Left ventricle myocardium superior (tissue), 1 donor: ENCODE measurements around the gene WASF1. TPM values are rescaled to one million over a fixed set of nuclear protein-coding genes. Genes with fewer than 3 reads are reported as not detected.

Experiments
- ATAC-seq: fragments of 200-7000 bp; cut with Tn5 transposase; one replicate; pipeline ENCODE4 v1.9.1; 2020; ENCODE audit warnings: mild to moderate bottlenecking, moderate library complexity
- DNase-seq: peaks from one replicate; pipeline ENCODE4 v3.0.0-alpha.2; 2020
- intact Hi-C: fragments of 100-400 bp; cut with micrococcal nuclease; formaldehyde crosslinking; loops from one replicate; pipeline ENCODE4 v1.11.0; 2022
- long read RNA-seq: library from polyadenylated mRNA; unstranded; transcript quantifications from one replicate; pipeline ENCODE4 v2.0.0, GENCODE V29; 2021
- total RNA-seq: library from RNA; stranded (reverse); fragmentation: NEBNext Ultra II Directional; extraction: Animal tissue kit (Norgen Biotek cat#: 25700); gene quantifications from one replicate; pipeline ENCODE4 v1.2.1, GENCODE V29; 2021
- donor health status: DM: no; HTN: yes; CAD: no; lungs with severe emphysema.

Gene WASF1
- total RNA-seq, result 1.7 TPM
- long read RNA-seq, partial matches to known transcripts, result 2 of 2 reads
- long read RNA-seq, other reads (novel, unspliced or antisense), result 0 of 2 reads

- DNase-seq, result peak; percentile 96
- intact Hi-C loops, result loop anchor here (5.0 to 10.0 kb wide), 2 partner anchors 185 to 213 kb away; no protein-coding TSS in a partner anchor
- peak; percentile 99 for ATAC-seq
Observed at GRCh38 chr6:110179406-110180227, at the start of gene WASF1. WASF1 (minus strand) TSS chr6:110179670; CDS start chr6:110127601, 52,069 bp downstream.

DNA sequence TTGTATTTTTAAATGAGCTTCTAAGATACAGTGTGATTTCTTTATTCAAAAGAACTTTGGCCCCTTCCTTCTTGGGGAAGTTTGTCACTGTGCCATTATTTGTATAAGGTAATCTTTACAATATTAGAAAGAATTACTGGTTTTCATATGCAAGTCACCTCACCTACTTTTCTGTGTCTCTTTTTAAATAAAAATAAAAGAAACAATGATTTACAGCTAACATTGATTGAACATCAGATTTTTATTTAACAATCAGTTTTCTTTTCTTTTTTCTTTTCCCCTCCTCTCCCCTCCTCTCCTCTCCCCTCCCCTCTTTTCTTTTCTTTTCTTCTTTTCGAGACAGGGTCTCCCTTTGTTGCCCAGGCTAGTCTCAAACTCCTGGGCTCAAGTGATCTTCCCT lies 46.8 kb upstream of the WASF1 start:
- intact Hi-C loops, result no loop called here
- ATAC-seq (no peak), DNase-seq (no peak)

DNA sequence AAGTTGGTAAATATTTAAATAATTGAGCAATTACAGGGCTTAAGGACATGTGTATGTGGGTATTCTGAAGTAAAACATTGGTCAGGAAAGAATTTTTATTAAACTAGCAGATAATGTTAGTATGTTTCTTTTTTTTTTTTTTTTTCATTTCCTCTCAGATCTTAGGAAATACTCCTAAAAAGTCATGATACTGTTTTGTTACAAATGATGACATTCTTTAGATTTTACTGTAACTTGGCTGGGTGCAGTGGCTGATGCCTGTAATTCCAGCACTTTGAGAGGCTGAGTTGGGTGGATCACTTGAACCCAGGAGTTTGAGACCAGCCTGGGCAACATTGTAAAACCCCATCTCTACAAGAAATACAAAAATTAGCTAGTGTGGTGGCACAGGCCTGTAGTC lies 42.3 kb upstream of the WASF1 start:
- ATAC-seq (no peak), DNase-seq (no peak)
- intact Hi-C loops, result no loop called here

GRCh38 chr6:110217266-110217665 lies 37.8 kb upstream of the WASF1 start:
- intact Hi-C loops, result no loop called here
- ATAC-seq, result no peak
- DNase-seq, result no peak

GRCh38 chr6:110216140-110216539 lies 36.7 kb upstream of the WASF1 start:
- DNase-seq (no peak), ATAC-seq (no peak)
- intact Hi-C loops, result no loop called here

GRCh38 chr6:110214338-110214737 lies 34.9 kb upstream of the WASF1 start:
- DNase-seq, result no peak
- ATAC-seq, result no peak
- intact Hi-C loops, result no loop called here

DNA sequence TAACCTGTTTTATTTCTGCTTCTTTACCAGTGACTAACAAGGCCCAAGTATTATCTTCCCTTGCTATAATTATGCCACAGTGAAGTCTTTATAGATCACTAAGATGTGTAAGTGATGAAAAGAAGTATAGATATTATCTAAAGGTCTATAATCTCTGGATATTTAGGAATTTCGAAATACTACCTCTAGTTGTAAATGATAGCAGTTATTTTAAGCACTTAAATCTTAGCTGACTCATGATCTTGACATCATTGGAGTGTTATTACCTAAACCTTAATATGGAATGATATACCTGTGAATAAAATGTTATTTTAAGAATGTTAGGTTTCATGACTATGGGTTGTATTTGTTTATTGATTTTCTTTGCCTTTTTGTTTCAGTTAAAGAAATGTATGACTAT lies 32.3 kb upstream of the WASF1 start:
- DNase-seq, result no peak
- no peak for ATAC-seq
- intact Hi-C loops, result no loop called here

GRCh38 chr6:110207652-110208051 lies 28.2 kb upstream of the WASF1 start:
- no peak for ATAC-seq
- intact Hi-C loops, result no loop called here
- no peak for DNase-seq

- no peak for ATAC-seq
- DNase-seq, result no peak
- intact Hi-C loops, result no loop called here
Observed at GRCh38 chr6:110201151-110201884, 21.8 kb upstream of the WASF1 start.

GRCh38 chr6:110198561-110198960 lies 19.1 kb upstream of the WASF1 start:
- no peak for ATAC-seq
- no peak for DNase-seq

DNA sequence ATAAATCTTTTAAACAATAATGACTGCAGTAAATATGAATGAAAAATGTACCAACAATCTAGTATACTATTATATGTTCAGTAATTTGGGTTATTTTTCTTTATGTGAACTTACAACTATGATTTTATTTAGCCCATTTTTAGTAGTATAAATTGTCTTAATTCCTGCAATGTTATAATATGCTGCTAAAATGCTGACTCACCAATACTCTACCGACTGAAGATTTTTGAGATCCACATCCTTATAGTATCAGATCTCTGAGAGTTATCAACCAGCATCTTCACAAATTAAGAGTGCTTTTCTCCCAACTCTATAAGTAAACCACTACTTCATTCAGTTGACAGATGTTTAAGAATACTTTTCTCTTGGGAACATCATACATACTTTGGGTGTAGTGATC lies 17.4 kb upstream of the WASF1 start:
- ATAC-seq, result no peak
- intact Hi-C loops, result no loop called here
- no peak for DNase-seq

More at GRCh38 chr6:110198561-110198960, 19.1 kb upstream of the WASF1 start:
- intact Hi-C loops, result no loop called here

DNA sequence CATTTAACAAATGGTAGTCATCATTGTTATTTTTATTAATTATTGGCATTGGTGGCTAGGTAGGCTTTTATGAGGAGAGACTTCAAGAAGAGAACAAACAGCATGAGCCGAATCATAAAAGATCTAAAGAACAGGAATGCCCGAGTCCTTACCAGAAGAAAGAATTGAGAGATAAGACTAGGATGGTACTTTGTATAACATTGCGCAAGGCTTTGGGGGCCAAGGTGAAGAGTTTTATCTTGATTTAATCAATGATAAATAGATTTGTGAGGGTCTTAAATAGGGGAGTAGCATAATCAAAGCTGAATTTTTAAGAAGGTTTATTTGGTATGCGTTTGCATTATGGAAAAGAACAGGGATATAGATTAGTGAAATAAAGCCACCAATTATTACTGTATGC lies 16.2 kb upstream of the WASF1 start:
- ATAC-seq (no peak), DNase-seq (no peak)
- intact Hi-C loops, result no loop called here

- intact Hi-C loops, result no loop called here
Observed at GRCh38 chr6:110191477-110191876, 12.0 kb upstream of the WASF1 start.

GRCh38 chr6:110190726-110191125 lies 11.3 kb upstream of the WASF1 start:
- ATAC-seq (no peak), DNase-seq (no peak)
- intact Hi-C loops, result no loop called here

More at GRCh38 chr6:110191477-110191876, 12.0 kb upstream of the WASF1 start:
- ATAC-seq (no peak), DNase-seq (no peak)

DNA sequence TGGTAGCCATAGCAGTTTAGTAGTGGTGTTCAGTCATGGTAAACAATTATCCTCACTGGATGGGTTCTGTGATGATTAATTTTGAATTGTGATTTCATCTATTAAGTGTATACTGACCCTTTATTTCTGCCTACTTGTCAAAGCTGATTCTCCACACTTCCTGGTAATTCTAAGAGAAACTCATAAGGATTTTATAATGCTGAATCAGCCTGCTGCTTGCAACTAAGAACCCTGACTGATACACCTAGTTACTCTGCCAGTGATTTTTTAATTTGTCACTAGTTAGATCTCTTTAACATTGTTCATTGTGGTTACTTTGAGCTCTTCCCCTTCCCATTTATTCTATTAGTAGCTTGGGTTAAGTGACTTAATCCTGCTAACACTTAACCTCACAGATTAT lies 9.3 kb upstream of the WASF1 start:
- DNase-seq (no peak), ATAC-seq (no peak)
- intact Hi-C loops, result loop anchor here (10.0 kb wide), 1 partner anchor 176 kb away; no protein-coding TSS in a partner anchor

GRCh38 chr6:110185879-110186278 lies 6.4 kb upstream of the WASF1 start:
- ATAC-seq (no peak), DNase-seq (no peak)
- intact Hi-C loops, result loop anchor here (10.0 kb wide), 1 partner anchor 179 kb away; no protein-coding TSS in a partner anchor

- intact Hi-C loops, result loop anchor here (10.0 kb wide), 1 partner anchor 181 kb away; no protein-coding TSS in a partner anchor
Observed at GRCh38 chr6:110183292-110183885, 3.9 kb upstream of the WASF1 start.

DNA sequence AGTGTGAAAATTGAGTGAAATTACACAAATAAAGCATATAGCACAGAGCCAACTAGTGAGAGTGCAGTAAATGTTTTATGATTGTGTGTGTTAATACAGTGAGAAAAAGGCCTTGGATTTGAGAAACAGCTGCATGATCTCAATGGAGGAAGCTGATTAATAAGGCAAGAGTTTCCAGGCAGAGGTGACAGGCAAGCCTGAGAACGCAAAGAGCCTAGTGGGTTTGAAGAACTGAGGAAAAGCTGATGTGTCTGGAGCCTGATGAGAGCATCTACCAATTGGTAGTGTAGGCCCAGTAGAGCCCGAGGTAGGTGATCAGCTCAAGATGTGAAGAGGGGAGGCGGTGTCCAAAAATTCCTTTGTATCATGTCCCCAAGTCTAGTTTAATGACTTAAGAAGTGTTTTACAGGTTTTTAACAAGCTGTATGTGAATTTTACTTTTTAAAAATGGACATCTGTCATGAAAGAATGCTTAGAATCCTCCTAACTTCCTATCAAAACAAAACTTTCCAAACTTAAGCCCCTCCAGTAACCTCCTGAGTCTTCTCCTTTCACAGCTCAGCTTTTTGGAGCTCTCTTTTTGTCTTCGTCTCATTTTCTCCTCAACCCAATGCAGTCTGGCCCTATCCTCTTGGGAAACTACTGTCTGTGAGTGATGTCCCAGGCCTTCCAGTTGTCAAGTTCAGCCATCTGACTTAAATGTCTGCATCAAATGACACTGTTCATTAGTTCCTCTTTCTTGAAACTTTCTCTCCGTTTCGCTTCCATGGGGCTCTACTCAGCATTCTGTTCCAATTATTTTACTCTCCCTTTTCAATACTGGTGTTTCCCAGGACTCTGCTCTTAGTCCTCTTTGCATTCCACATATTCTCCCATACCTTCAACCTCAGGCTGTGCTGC lies 1.9 kb upstream of the WASF1 start:
- no peak for ATAC-seq
- intact Hi-C loops, result loop anchor here (10.0 kb wide), 1 partner anchor 183 kb away; no protein-coding TSS in a partner anchor
- DNase-seq, result no peak

More at GRCh38 chr6:110183292-110183885, 3.9 kb upstream of the WASF1 start:
- DNase-seq, result no peak
- no peak for ATAC-seq
